ENCODE results near the gene MPP1. TPM values are rescaled to one million over a fixed set of nuclear protein-coding genes. Genes with fewer than 3 reads are reported as not detected.

Gene MPP1
- total and polyA plus RNA-seq, 9 of the 15 experiments (the other 6 are each of a cell fraction or from before 2014, with no cell fraction given): 227 to 395 (median 283) TPM

DNA sequence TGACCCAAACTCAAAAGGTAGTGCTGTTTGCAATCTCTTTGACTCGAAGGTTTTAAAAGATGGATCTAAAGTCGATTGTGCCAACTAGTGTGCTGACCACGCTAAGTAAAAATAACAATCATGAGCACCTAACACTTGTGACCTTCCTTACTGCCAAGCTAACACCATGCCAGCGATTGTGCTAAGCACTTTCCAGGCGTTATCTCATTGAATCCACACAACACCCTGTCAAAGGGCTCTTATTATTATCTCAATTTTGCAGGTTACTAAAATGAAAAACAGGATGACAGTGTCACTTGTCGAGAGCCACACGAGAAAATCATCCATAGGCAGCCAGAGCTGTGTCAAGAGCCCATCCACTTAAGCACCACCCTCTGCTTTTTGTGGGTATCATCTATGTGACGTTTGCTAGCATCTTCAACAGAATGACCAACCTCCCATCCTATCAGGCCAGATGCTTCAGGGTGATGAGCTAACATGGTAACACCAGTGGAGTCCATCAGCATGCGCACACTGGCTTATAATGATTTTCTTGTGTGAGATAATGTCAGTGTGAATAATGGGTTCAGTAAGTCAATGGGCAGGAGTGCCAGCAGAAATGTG is 53.5 kb downstream of the MPP1 start (continued):
- TF ChIP-seq, protein P1, sequence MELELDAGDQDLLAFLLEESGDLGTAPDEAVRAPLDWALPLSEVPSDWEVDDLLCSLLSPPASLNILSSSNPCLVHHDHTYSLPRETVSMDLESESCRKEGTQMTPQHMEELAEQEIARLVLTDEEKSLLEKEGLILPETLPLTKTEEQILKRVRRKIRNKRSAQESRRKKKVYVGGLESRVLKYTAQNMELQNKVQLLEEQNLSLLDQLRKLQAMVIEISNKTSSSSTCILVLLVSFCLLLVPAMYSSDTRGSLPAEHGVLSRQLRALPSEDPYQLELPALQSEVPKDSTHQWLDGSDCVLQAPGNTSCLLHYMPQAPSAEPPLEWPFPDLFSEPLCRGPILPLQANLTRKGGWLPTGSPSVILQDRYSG (tag; conservative IDR thresholded peaks at IDR 0.05; ENCODE audit: low read depth): no peak
- TF ChIP-seq SIRT6 (IDR thresholded peaks at IDR 0.05; ENCODE audit: low read depth, low read length) (no peak), ZNF217 (CRISPR knock-in tag; IDR thresholded peaks at IDR 0.05) (no peak), POLR2A (conservative IDR thresholded peaks at IDR 0.05) (no peak), RB1 (IDR thresholded peaks at IDR 0.05; ENCODE audit: low read depth) (no peak), BCL6 (CRISPR knock-in tag; IDR thresholded peaks at IDR 0.05) (no peak), GATAD2B (IDR thresholded peaks at IDR 0.05; ENCODE audit: borderline replicate concordance) (peak; percentile 54; the same call in 1 of the 2 replicates), NFE2L1 (tag; IDR thresholded peaks at IDR 0.05; ENCODE audit: borderline replicate concordance, low read depth) (no peak), CHCHD3 (CRISPR knock-in tag; IDR thresholded peaks at IDR 0.05) (no peak), ZNF511 (CRISPR knock-in tag; IDR thresholded peaks at IDR 0.05) (no peak), CUX1 (CRISPR knock-in tag; IDR thresholded peaks at IDR 0.05) (no peak), BCOR (IDR thresholded peaks at IDR 0.05) (peak; percentile 32; the same call in 1 of the 2 replicates), THRA (IDR thresholded peaks at IDR 0.05) (no peak; the same call in 1 of the 2 replicates), HCFC1 (IDR thresholded peaks at IDR 0.05; ENCODE audit: low read depth, low read length) (no peak), MTF1 (CRISPR knock-in tag; IDR thresholded peaks at IDR 0.05; ENCODE audit: borderline replicate concordance) (no peak), POLR3G (IDR thresholded peaks at IDR 0.05; ENCODE audit: extremely low read depth, insufficient read length, insufficient replicate concordance) (no peak), TSC22D4 (tag; IDR thresholded peaks at IDR 0.05) (no peak), MCM3 (IDR thresholded peaks at IDR 0.05) (no peak), ZNF174 (CRISPR knock-in tag; IDR thresholded peaks at IDR 0.05) (no peak), TAL1 (IDR thresholded peaks at IDR 0.05) (peak; percentile 85), ZNF696 (CRISPR knock-in tag; conservative IDR thresholded peaks at IDR 0.05) (no peak), DIDO1 (tag; IDR thresholded peaks at IDR 0.05; ENCODE audit: low read depth) (no peak), HDAC1 (IDR thresholded peaks at IDR 0.05) (no peak; a peak in 1 of 4 replicates), ZNF316 (IDR thresholded peaks at IDR 0.05) (no peak)
